Neural progenitor cell (in vitro differentiated cells): ENCODE data around the gene LGMN. TPM values are rescaled to one million over a fixed set of nuclear protein-coding genes. Genes with fewer than 3 reads are reported as not detected.

Source experiments
- DNase-seq: peaks from one replicate; pipeline ENCODE4 v3.0.0-alpha.2; 2016; ENCODE audit warnings: low spot score
- H2AFZ ChIP-seq: fragments of 200-600 bp; sonication (generic); replicated peaks from 2 replicates; pipeline ENCODE4 v1.6.1; 2016; ENCODE audit warnings: antibody characterized with exemption
- H3F3A ChIP-seq: fragments of 200-600 bp; sonication (generic); 2 replicates; pipeline ENCODE4 v1.6.1; 2016; ENCODE audit warnings: antibody characterized with exemption, low read depth
- H3K27ac ChIP-seq: fragments of 200-600 bp; sonication (generic); 2 replicates; pipeline ENCODE4 v1.5.1; 2016; ENCODE audit warnings: mild to moderate bottlenecking
- H3K27me3 ChIP-seq: fragments of 200-600 bp; sonication (generic); 2 replicates; pipeline ENCODE4 v1.6.1; 2016; ENCODE audit warnings: mild to moderate bottlenecking, moderate library complexity
- H3K36me3 ChIP-seq: fragments of 200-600 bp; sonication (generic); 2 replicates; pipeline ENCODE4 v1.5.1; 2016
- H3K4me1 ChIP-seq: fragments of 200-600 bp; sonication (generic); 2 replicates; pipeline ENCODE4 v1.6.1; 2016; ENCODE audit warnings: mixed run types
- H3K4me2 ChIP-seq: fragments of 200-600 bp; sonication (generic); 2 replicates; pipeline ENCODE4 v1.6.1; 2016
- H3K4me3 ChIP-seq: fragments of 200-600 bp; sonication (generic); 2 replicates; pipeline ENCODE4 v1.5.1; 2016
- H3K79me2 ChIP-seq: fragments of 200-600 bp; sonication (generic); 2 replicates; pipeline ENCODE4 v1.6.1; 2016; ENCODE audit warnings: low read depth
- H3K9ac ChIP-seq: fragments of 200-600 bp; sonication (generic); 2 replicates; pipeline ENCODE4 v1.6.1; 2016
- H3K9me3 ChIP-seq: fragments of 200-600 bp; sonication (generic); 2 replicates; pipeline ENCODE4 v1.5.1; 2016; ENCODE audit warnings: low read depth
- H4K20me1 ChIP-seq: fragments of 200-600 bp; sonication (generic); 2 replicates; pipeline ENCODE4 v1.6.1; 2016; ENCODE audit warnings: low read depth
- H3K27ac Mint-ChIP-seq: 3 replicates; pipeline ENCODE4 v1.8.0; 2021; ENCODE audit warnings: mixed read lengths
- H3K27me3 Mint-ChIP-seq: 2 replicates; pipeline ENCODE4 v1.8.0; 2022; ENCODE audit warnings: low read depth, mild to moderate bottlenecking, inconsistent platforms, moderate library complexity, mixed read lengths; ENCODE audit not compliant: insufficient read depth
- H3K36me3 Mint-ChIP-seq: 3 replicates; pipeline ENCODE4 v1.8.0; 2021; ENCODE audit warnings: mixed read lengths
- H3K4me1 Mint-ChIP-seq: 3 replicates; pipeline ENCODE4 v1.8.0; 2021; ENCODE audit warnings: mixed read lengths
- H3K4me3 Mint-ChIP-seq: 3 replicates; pipeline ENCODE4 v1.8.0; 2021; ENCODE audit warnings: mild to moderate bottlenecking, moderate library complexity, mixed read lengths
- H3K9me3 Mint-ChIP-seq: 3 replicates; pipeline ENCODE4 v1.8.0; 2020; ENCODE audit warnings: mixed read lengths
- EZH2 ChIP-seq: fragments of 200-600 bp; sonication (generic); IDR thresholded peaks from 2 replicates; pipeline ENCODE4 v1.6.1; 2017; ENCODE audit warnings: antibody characterized with exemption, mild to moderate bottlenecking, moderate library complexity
- EZH2phosphoT487 ChIP-seq: fragments of 200-600 bp; sonication (generic); IDR thresholded peaks from 2 replicates; pipeline ENCODE4 v1.6.1; 2017; ENCODE audit warnings: antibody characterized with exemption
- total RNA-seq: library from RNA; depleted of rRNA; stranded (reverse); fragments of >200 nt; gene quantifications from 2 replicates; pipeline ENCODE4 v1.2.3, GENCODE V29; 2015; ENCODE audit warnings: low replicate concordance
- TF ChIP-seq, protein P1 (sequence below): fragments of 200-600 bp; sonication (generic); IDR thresholded peaks from 2 replicates; pipeline ENCODE4 v1.5.1; 2017; ENCODE audit warnings: antibody characterized with exemption, mild to moderate bottlenecking

LGMN gene
- total RNA-seq, 1 donor from 2014 or later = 87.0 TPM

DNA sequence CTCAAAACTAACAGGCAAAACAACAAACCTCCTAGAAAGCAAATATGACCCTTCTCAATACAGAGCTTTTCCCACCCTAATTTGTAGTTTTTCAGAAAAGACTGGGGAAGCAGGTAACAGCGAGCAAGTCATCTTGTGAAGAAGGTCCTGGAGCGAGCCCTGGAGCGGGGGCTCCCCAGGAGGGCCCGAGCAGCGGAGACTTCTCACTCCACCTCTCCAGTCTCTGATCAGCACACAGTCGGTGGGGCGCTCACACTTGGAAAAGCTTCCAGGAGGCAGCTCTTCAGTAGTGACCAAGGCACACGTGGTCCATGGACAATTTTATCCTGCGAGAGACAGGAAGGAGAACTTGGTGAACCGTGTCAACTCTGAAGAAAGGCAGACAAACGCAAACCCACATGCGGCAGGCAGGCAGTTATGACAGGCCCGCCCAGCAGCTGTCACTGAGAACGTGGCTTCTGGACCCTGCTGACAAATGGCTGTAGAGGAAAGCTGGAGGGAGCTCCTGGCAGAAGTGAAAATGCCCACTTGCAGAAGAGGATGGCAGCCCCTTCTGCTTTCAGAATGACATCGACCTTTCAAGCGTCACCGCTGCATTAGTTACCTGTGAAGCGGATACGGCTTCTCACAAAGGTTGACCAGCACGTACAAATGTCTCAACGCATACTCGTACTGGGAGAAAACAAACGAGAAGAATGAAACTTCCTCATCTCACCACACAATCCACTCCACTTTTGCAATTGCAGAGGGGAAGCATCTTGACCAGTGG lies 44.2 kb downstream of the LGMN start:
- H3K4me3 Mint-ChIP-seq = no peak overlapping the region

DNA sequence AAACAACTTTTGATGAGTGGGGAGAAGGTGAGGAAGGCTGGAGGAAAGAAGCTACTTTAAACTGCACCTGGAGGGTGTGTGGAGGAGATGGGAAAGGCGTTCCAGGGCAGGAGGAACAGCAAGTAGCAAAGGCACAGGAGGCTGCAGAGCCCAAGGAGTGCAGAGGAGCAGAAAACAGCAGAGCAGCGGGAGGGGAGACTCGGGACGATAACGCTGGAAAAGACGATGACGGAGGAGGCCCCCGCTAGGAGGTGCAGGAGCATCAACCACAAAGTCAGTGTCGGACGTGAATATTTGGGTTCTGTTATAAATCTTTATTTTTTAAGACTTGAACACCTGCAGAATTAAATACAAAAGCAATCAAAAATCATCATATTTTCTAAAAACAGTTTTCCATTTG lies 44.9 kb downstream of the LGMN start:
- H4K20me1 ChIP-seq = no peaks in the 10 kb centered on the region
- H3K79me2 ChIP-seq = no peaks in the 10 kb centered on the region
- no peaks in the 10 kb centered on the region for H3K9me3 ChIP-seq
- H3K4me3 ChIP-seq = no peak overlapping the region
- no peak overlapping the region for H3K4me2 ChIP-seq
- no peak overlapping the region for H2AFZ ChIP-seq
- no peak for DNase-seq
- H3K36me3 ChIP-seq = no peaks in the 10 kb centered on the region
- Mint-ChIP-seq H3K36me3 (peaks cover 21% of the 10 kb centered on the region), H3K9me3 (no peaks in the 10 kb centered on the region), H3K27me3 (peaks cover 2% of the 10 kb centered on the region), H3K27ac (no peak overlapping the region), H3K4me1 (no peaks in the 10 kb centered on the region), H3K4me3 (no peak overlapping the region)
- H3F3A ChIP-seq = no peaks in the 10 kb centered on the region
- no peaks in the 10 kb centered on the region for H3K27me3 ChIP-seq
- no peak overlapping the region for H3K27ac ChIP-seq
- no peak overlapping the region for H3K9ac ChIP-seq
- TF ChIP-seq, protein P1, sequence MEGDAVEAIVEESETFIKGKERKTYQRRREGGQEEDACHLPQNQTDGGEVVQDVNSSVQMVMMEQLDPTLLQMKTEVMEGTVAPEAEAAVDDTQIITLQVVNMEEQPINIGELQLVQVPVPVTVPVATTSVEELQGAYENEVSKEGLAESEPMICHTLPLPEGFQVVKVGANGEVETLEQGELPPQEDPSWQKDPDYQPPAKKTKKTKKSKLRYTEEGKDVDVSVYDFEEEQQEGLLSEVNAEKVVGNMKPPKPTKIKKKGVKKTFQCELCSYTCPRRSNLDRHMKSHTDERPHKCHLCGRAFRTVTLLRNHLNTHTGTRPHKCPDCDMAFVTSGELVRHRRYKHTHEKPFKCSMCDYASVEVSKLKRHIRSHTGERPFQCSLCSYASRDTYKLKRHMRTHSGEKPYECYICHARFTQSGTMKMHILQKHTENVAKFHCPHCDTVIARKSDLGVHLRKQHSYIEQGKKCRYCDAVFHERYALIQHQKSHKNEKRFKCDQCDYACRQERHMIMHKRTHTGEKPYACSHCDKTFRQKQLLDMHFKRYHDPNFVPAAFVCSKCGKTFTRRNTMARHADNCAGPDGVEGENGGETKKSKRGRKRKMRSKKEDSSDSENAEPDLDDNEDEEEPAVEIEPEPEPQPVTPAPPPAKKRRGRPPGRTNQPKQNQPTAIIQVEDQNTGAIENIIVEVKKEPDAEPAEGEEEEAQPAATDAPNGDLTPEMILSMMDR = no peak
- TF ChIP-seq EZH2 (no peak), EZH2phosphoT487 (no peak)
- H3K4me1 ChIP-seq = no peaks in the 10 kb centered on the region

More for the DNA sequence above, 44.2 kb downstream of the LGMN start:
- Mint-ChIP-seq H3K9me3 (no peaks in the 10 kb centered on the region), H3K36me3 (peaks cover 21% of the 10 kb centered on the region), H3K27ac (no peak overlapping the region), H3K4me1 (no peaks in the 10 kb centered on the region), H3K27me3 (peaks cover 2% of the 10 kb centered on the region)
- H3K27ac ChIP-seq = no peak overlapping the region
- no peaks in the 10 kb centered on the region for H4K20me1 ChIP-seq
- no peaks in the 10 kb centered on the region for H3F3A ChIP-seq
- no peaks in the 10 kb centered on the region for H3K36me3 ChIP-seq
- no peaks in the 10 kb centered on the region for H3K27me3 ChIP-seq
- no peak overlapping the region for H2AFZ ChIP-seq
- no peaks in the 10 kb centered on the region for H3K79me2 ChIP-seq
- no peak overlapping the region for H3K4me2 ChIP-seq
- H3K9me3 ChIP-seq = no peaks in the 10 kb centered on the region
- H3K4me3 ChIP-seq = no peak overlapping the region
- no peak for DNase-seq
- H3K9ac ChIP-seq = no peak overlapping the region
- TF ChIP-seq EZH2 (no peak), EZH2phosphoT487 (no peak)
- TF ChIP-seq, protein P1 = no peak
- no peaks in the 10 kb centered on the region for H3K4me1 ChIP-seq

DNA sequence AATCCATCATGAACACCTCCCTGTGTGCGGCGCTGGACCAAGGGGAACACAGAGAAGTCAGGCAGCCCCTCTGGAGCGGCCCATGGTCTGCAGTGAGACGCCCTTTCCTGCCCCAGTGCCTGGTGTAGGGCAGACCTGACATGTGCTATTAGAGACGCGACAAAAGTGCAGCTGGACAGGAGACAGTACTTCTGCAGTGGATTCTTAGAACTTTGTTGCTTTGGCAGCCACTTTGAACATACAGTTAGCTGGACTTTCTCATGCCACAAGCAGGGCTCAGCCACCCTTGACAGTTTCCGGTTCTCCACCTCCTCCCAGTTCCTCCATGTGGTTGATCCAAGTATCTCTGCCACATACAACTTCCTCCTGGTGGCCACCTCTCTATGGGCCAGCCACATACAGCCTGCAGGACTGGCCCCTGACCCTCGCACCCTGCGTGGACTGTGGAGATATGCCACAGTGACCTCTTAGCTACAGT lies 45.9 kb downstream of the LGMN start:
- Histone ChIP-seq H3K36me3 (no peaks in the 10 kb centered on the region), H2AFZ (no peak overlapping the region), H3K4me1 (no peaks in the 10 kb centered on the region), H3F3A (no peaks in the 10 kb centered on the region), H3K4me2 (no peak overlapping the region), H3K9ac (no peak overlapping the region), H3K27ac (no peak overlapping the region), H3K27me3 (no peaks in the 10 kb centered on the region), H3K4me3 (no peak overlapping the region), H3K9me3 (no peaks in the 10 kb centered on the region), H4K20me1 (no peaks in the 10 kb centered on the region), H3K79me2 (no peaks in the 10 kb centered on the region)
- H3K36me3 Mint-ChIP-seq = peaks cover 21% of the 10 kb centered on the region
- H3K27ac Mint-ChIP-seq = no peak overlapping the region
- no peaks in the 10 kb centered on the region for H3K4me1 Mint-ChIP-seq
- peaks cover 2% of the 10 kb centered on the region for H3K27me3 Mint-ChIP-seq
- no peak overlapping the region for H3K4me3 Mint-ChIP-seq
- H3K9me3 Mint-ChIP-seq = no peaks in the 10 kb centered on the region
- no peak for DNase-seq
- TF ChIP-seq EZH2 = no peak
- TF ChIP-seq EZH2phosphoT487 = no peak
- TF ChIP-seq, protein P1 = no peak
